OCI-M2 (cell line): ENCODE data around the gene HMGCR.

Source experiments
- DNase-seq: peaks from one replicate; lab custom pipeline; 2025; ENCODE audit not compliant: unreplicated experiment; lab: John Stamatoyannopoulos, UW

The HMGCR gene

GRCh38 chr5:75380099-75380498 lies 43.1 kb downstream of the HMGCR start:
- no peak for DNase-seq

- peak; percentile 14 for DNase-seq
Measured at GRCh38 chr5:75381456-75381855, 44.4 kb downstream of the HMGCR start.

- DNase-seq, result no peak
Measured at GRCh38 chr5:75384218-75384617, 47.2 kb downstream of the HMGCR start.

- DNase-seq, result no peak
Measured at GRCh38 chr5:75387806-75388205, 50.8 kb downstream of the HMGCR start.

- DNase-seq, result no peak
Measured at GRCh38 chr5:75389430-75389829, 52.4 kb downstream of the HMGCR start.

- no peak for DNase-seq
Measured at GRCh38 chr5:75395277-75395676, 58.3 kb downstream of the HMGCR start.

GRCh38 chr5:75405296-75405695 lies 68.3 kb downstream of the HMGCR start:
- no peak for DNase-seq
